HG02852 (cell line): ENCODE data around the gene EML1.
A peak's percentile ranks its signal among the peaks of the same experiment; 100 is the strongest.
"Not testable (repeated sequence)": the region's sequence is repeated elsewhere in the genome, so short reads cannot be mapped to it uniquely, and the experiment has no call there.

Experiments used
- ATAC-seq: cut with Tn5 transposase; IDR thresholded peaks from one replicate; pipeline ENCODE4 v1.9.1; 2021; ENCODE audit warnings: mild to moderate bottlenecking, moderate library complexity; ENCODE audit not compliant: unreplicated experiment

Gene EML1

GRCh38 chr14:99930420-99931274, 137.4 kb downstream of the EML1 start:
- ATAC-seq: peak; percentile 90

GRCh38 chr14:99931308-99931707, 138.1 kb downstream of the EML1 start:
- no peak for ATAC-seq

GRCh38 chr14:99936056-99936455, 142.8 kb downstream of the EML1 start:
- ATAC-seq: no peak

- peak; percentile 88 for ATAC-seq
These were observed 143.7 kb downstream of the EML1 start for GRCh38 chr14:99936738-99937474.

GRCh38 chr14:99937475-99938244, 144.4 kb downstream of the EML1 start:
- peak; percentile 24 for ATAC-seq

GRCh38 chr14:99938376-99938775, 145.2 kb downstream of the EML1 start:
- ATAC-seq: no peak

GRCh38 chr14:99938896-99939295, 145.7 kb downstream of the EML1 start:
- ATAC-seq: no peak

GRCh38 chr14:99939421-99939820, 146.2 kb downstream of the EML1 start:
- ATAC-seq: no peak

GRCh38 chr14:99940064-99940463, 146.9 kb downstream of the EML1 start:
- no peak for ATAC-seq

GRCh38 chr14:99941211-99941610, 148.0 kb downstream of the EML1 start:
- no peak for ATAC-seq

- no peak for ATAC-seq
These were observed 150.4 kb downstream of the EML1 start for GRCh38 chr14:99943620-99944019.

GRCh38 chr14:99944241-99944651, 151.0 kb downstream of the EML1 start:
- no peak for ATAC-seq

- no peak for ATAC-seq
These were observed 152.8 kb downstream of the EML1 start for GRCh38 chr14:99945732-99946651.

- ATAC-seq: peak; percentile 71
These were observed 153.7 kb downstream of the EML1 start for GRCh38 chr14:99946652-99947489.

- ATAC-seq: no peak
These were observed 154.5 kb downstream of the EML1 start for GRCh38 chr14:99947695-99948094.

- not testable (repeated sequence) for ATAC-seq
These were observed 156.0 kb downstream of the EML1 start for GRCh38 chr14:99949011-99949732.

GRCh38 chr14:99950181-99950580, 157.0 kb downstream of the EML1 start:
- no peak for ATAC-seq

- ATAC-seq: no peak
These were observed 157.9 kb downstream of the EML1 start for GRCh38 chr14:99951085-99951484.

- no peak for ATAC-seq
These were observed 158.8 kb downstream of the EML1 start for GRCh38 chr14:99952039-99952438.
